Measurements from ENCODE around the gene PLA2G7.
"Not testable (repeated sequence)": the region's sequence is repeated elsewhere in the genome, so short reads cannot be mapped to it uniquely, and the experiment has no call there.

PLA2G7 gene

GRCh38 chr6:46746696-46747095 lies 11.5 kb upstream of the PLA2G7 start, which contains the start of gene ANKRD66:
Gene ANKRD66, plus strand, starts transcription at chr6:46746933. Its CDS starts 5,016 bp downstream, at chr6:46751949.
- no peak for DNase-seq

DNA sequence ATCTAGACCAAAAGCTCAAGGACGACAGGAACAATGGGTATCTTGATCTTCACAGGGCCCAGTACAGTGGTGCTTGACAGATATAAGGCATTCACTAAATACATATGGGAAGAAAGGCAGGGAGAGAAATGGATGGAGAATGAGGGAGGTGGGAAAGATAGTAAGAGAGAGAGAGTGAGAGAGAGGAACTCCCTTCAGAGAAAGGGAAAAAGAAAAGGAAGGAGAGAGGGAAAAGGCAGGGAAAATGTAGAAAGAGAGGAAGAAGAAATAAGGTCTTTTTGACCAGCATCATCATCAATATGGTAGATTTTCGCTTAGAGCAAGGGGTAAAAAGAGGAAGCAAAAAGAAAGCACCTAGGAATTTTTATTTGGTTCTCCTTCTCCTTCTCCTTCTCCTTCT lies 10.8 kb upstream of the PLA2G7 start:
- DNase-seq, result no peak

DNA sequence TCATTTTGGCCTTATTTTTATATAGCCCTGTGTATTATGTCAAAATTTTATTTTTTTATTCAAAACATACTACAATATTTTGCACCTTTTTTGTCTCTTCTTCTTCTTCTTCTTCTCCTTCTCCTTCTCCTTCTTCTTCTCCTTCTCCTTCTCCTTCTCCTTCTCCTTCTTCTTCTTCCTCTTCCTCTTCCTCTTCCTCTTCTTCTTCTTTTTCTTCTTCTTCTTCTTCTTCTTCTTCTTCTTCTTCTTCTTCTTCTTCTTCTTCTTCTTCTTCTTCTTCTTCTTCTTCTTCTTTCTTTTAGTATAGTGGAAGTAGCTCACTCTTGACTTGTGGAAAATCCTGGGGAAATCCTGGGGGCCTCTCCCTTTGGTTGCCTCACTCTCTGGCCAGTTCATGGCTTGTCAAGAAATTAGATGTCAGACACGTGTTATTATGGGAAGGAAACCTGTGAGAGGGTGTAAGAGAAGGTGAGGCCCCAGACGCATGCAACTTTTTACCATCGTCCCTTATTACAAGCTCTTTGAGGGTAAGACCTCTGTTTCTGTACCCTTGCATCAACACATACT lies 9.1 kb upstream of the PLA2G7 start:
- not testable (repeated sequence) for DNase-seq

GRCh38 chr6:46743425-46744158 lies 8.4 kb upstream of the PLA2G7 start:
- no peak for DNase-seq

DNA sequence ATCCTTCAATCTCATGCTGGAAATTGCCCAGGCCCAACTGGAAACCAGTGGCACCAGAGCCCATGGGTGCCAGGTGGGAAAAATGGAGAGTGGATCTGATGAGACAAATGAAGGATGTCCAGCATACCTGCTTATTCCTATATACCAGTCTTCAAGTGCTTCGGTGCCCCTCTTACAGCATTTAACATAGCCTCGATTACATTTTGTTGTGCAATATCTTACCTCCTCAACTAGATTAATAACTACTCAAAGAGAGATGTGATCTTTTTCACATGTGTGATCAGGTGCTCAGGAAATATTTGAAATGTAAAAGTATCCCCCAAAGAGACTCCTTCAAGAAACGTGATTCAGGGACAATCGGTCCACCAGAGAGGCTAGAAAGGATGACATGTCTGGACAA lies 6.7 kb upstream of the PLA2G7 start:
- DNase-seq, result no peak

DNA sequence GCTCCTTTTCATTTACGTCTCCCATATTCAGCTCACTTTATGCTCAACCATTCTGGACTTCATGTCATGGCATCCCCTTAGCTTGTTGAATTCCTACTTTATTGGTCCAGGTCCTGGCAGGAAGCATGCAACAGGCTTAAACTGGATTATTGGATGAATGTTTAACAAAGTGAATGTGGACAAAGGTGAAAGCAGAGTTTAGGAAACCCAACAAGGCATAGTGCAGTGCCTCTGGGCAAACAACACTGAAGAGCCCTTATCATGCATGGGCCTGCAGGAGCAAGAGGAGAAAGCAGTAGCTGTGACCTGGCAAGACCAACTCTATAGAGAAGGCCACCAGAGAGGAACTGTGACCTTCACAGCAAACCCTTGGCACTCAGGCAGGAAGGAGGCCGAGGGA lies 6.3 kb upstream of the PLA2G7 start:
- no peak for DNase-seq

GRCh38 chr6:46736906-46737305 lies 1.7 kb upstream of the PLA2G7 start:
- DNase-seq, result no peak

GRCh38 chr6:46735720-46736031 lies 501 bp upstream of the PLA2G7 start:
- no peak for DNase-seq

- DNase-seq, result no peak
Observed at GRCh38 chr6:46733341-46733801, 1.8 kb downstream of the PLA2G7 start.

DNA sequence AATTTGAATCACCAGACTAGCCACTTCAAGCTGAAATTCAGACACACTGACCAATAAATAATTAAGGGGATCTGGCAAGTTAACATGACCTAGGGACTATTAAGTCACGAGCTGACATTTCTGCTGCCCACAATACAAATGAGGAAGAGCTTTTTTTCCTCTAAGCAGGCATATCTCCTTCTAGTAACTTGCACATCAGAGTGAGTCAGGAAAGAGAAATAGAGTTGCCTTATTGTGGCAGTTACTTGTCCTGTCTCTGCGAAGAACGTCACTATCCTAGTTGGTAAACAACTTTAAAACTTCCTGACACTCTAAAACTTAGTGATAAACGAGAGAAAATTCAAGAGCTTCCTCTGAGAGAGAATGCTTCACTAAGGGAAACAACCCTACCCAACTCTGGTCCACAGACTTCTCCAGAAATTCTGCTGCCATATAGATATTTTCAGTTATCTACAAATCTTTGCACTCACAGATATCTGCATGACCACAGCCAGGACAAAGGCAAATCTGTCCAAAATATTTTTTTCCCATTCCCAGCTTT lies 4.2 kb downstream of the PLA2G7 start:
- no peak for DNase-seq

GRCh38 chr6:46729787-46730326 lies 5.3 kb downstream of the PLA2G7 start:
- no peak for DNase-seq

DNA sequence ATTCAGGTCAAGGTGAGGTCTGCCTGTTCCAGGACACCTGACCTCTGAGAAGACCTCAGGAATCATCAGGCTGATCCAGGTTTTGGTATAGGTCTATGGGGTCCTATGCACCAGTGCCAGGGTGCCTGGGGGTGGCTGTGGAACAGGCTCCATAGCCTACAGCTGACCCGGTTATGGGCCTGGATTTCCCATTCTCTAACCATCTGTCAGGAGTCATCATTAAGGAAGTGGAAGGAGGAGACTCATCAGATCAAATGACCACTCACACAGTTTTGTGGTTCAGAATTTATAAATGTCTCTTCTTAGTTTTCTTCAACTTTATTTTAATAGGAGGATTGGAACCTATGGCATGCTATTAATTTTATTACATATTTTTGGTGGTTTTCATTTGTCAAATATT lies 14.8 kb downstream of the PLA2G7 start:
- no peak for DNase-seq

DNA sequence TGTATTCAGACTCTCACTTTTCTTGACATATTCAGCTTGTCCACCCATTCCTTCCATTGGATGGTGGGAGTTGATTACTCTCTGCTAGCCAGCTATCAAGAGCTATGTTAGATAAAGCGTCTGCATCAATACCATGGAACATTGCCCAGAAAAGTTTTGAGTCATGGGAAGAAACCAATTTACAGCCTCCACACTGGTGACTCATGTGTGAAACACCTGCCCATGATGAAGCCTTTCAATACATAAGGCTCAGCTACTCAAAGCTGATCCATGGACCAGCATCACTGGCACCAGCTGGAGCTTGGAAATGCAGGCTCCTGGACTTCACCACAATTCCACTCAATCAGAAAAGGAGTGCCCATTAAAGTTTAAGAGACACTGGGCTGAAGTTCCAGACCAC lies 16.1 kb downstream of the PLA2G7 start:
- DNase-seq, result no peak

- DNase-seq, result no peak
Observed at GRCh38 chr6:46715141-46715540, 20.0 kb downstream of the PLA2G7 start.

DNA sequence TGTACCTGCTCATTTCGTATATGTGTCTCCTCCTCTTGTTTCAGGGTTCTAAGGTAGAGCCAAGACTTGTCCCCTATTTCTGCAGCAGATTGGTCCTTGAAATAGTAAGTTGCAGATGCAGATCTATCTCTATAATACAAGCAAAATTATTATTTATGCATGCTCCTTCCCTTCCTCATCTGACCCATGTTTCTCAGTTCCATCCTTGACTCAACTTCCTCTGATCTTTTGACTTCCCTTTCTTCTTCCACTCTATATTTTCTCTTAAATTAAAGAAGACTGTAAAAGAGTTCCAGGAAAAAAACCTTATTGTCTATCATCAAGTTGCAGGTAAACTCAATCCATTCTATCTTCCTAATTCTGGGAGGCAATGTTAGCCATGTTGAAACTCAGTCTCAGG lies 23.7 kb downstream of the PLA2G7 start:
- DNase-seq, result no peak

GRCh38 chr6:46706464-46706863 lies 28.7 kb downstream of the PLA2G7 start:
- DNase-seq, result no peak

DNA sequence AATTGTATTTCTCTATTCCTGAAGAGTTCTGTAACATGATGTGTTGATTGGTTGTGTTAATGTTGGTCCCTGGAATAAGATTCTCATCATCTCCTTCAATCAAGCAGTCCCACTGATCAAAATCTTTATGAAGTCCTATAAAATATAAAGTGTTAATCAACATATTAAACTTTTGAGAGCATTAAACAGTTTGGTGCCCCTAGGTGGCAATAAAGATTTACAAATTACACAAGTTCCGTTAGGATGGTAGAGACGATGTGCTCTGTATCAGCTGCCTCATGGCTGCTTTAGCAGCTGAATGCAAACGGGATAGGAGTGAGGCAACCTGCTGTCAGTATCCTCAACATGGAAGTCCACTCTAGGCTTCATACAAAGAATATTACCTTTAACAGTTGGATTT lies 30.6 kb downstream of the PLA2G7 start:
- DNase-seq, result no peak

DNA sequence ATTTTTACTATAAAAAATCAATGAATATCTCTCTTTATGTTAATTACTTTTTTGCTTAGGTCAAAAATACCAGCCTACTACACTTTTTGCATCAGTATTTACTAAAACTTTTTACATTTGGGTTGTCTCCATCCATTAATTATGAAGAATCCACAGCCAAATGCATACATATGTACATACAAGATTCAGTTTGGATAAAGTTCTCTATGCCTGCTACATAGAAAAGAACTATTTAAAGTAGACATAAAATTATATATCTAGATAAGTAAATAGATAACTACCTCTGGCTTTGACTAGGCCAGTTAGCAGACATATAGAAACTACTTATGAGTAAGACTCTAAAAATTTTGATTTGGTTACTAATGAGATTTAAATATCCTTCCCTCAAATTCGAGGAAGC lies 35.2 kb downstream of the PLA2G7 start:
- no peak for DNase-seq

DNA sequence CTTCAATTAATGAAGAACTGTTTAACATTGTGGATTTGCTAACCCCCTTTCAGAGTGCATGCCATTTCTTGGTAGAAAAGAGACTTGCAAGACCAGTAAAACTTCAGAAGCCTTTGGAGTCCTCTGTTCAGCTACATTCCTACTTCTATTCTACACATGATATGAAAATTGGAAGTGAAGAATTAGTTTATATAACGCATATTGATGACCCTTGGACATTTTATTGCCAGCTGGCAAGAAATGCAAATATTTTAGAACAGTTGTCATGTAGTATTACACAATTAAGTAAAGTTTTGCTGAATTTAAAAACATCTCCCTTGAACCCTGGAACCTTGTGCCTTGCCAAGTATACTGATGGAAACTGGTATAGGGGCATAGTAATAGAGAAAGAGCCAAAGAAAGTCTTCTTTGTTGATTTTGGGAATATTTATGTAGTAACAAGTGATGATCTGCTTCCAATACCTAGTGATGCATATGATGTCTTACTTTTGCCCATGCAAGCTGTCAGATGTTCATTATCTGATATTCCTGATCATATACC lies 44.2 kb downstream of the PLA2G7 start:
- no peak for DNase-seq

- DNase-seq, result no peak
Observed at GRCh38 chr6:46690141-46690755, 44.9 kb downstream of the PLA2G7 start.

DNA sequence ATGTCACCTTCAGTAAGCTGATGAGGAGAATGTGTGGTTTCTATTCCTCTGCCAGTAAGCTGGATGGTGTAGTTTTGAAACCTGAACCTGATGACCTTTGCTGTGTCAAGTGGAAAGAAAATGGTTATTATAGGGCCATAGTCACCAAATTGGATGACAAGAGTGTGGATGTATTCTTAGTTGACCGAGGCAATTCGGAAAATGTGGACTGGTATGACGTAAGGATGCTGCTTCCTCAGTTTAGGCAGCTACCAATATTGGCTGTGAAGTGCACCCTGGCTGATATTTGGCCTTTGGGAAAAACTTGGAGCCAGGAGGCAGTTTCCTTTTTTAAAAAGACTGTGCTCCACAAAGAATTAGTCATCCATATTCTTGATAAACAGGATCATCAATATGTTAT lies 45.5 kb downstream of the PLA2G7 start:
- DNase-seq, result no peak

DNA sequence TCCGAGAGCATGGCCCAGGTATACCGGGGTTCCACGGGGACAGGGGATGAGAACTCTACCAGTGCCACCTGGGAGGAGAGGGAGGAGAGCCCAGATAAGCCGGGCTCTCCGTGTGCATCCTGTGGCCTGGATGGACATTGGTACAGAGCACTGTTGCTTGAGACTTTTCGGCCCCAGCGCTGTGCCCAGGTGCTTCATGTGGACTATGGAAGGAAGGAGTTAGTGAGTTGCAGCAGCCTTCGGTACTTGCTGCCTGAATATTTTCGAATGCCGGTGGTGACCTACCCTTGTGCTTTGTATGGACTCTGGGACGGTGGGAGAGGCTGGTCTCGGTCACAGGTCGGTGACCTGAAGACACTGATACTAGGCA lies 46.2 kb downstream of the PLA2G7 start:
- DNase-seq, result no peak

GRCh38 chr6:46688117-46688965 lies 46.8 kb downstream of the PLA2G7 start:
- DNase-seq, result no peak

Data from stimulated activated CD4-positive, alpha-beta T cell treated with anti-CD3 and anti-CD28 coated beads, Interleukin-4, amount 100 ng/mL, for 24 hours (primary cell).